ENCODE measurements around the gene LIPC. TPM values are rescaled to one million over a fixed set of nuclear protein-coding genes. Genes with fewer than 3 reads are reported as not detected.

LIPC gene
- total RNA-seq, 5 donors from 2014 or later (not counting 1 experiment from before 2014, with no cell fraction given): 0.89 to 2.1 (median 1.5) TPM

GRCh38 chr15:58501636-58502188, 69.9 kb downstream of the LIPC start:
- Mint-ChIP-seq H3K4me1 (peaks cover 18 to 54% (median 28%) of the 10 kb centered on the region in 3 donors), H3K4me3 (no peak overlapping the region), H3K9me3 (no peaks in the 10 kb centered on the region), H3K27ac (no peak overlapping the region), H3K36me3 (no peaks in the 10 kb centered on the region), H3K27me3 (no peaks in the 10 kb centered on the region)
- POLR2A ChIA-PET: no interaction called here
- Histone ChIP-seq H3K27ac (ENCODE audit: low read length) (no peak overlapping the region), H3K4me3 (ENCODE audit: control insufficient read depth in 1 of 2, extremely low read depth in 1 of 2, low read length in 1 of 2) (no peak overlapping the region), H3K36me3 (ENCODE audit: control insufficient read depth in 2 of 2, extremely low read depth in 1 of 2, insufficient read depth in 1 of 2, low read length in 1 of 2) (no peaks in the 10 kb centered on the region), H3K4me1 (ENCODE audit: control insufficient read depth in 1 of 2, extremely low read depth in 1 of 2, insufficient read depth in 2 of 2, low read length in 2 of 2) (peaks cover 18 to 21% of the 10 kb centered on the region in 2 experiments), H3K27me3 (replicated peaks in 1 of 2; ENCODE audit: control insufficient read depth in 2 of 2, extremely low read depth in 1 of 2, insufficient read depth in 2 of 2, low read length in 1 of 2) (no peaks in the 10 kb centered on the region), H3K9me3 (no peaks in the 10 kb centered on the region)
- ATAC-seq (replicated peaks in 1 of 4) (no peak), DNase-seq (no peak)
- 100% methylated on average over 1 of the region's 4 CpGs for WGBS (ENCODE audit: insufficient coverage)
- CTCF ChIA-PET: no interaction called here

- Mint-ChIP-seq H3K4me1 (peaks cover 16 to 47% (median 22%) of the 10 kb centered on the region in 3 donors), H3K9me3 (no peaks in the 10 kb centered on the region), H3K27ac (no peak overlapping the region), H3K36me3 (no peaks in the 10 kb centered on the region), H3K27me3 (no peaks in the 10 kb centered on the region), H3K4me3 (no peak overlapping the region)
- H3K27ac ChIP-seq (ENCODE audit: low read length): no peak overlapping the region
- DNase-seq: no peak
- no peaks in the 10 kb centered on the region for H3K27me3 ChIP-seq (replicated peaks in 1 of 2; ENCODE audit: control insufficient read depth in 2 of 2, extremely low read depth in 1 of 2, insufficient read depth in 2 of 2, low read length in 1 of 2)
- ChIA-PET CTCF (no interaction called here), POLR2A (no interaction called here)
- WGBS (ENCODE audit: insufficient coverage): 97% methylated on average over 5 of the region's 6 CpGs
- peaks cover 20 to 21% of the 10 kb centered on the region in 2 experiments for H3K4me1 ChIP-seq (ENCODE audit: control insufficient read depth in 1 of 2, extremely low read depth in 1 of 2, insufficient read depth in 2 of 2, low read length in 2 of 2)
- no peak for ATAC-seq (replicated peaks in 1 of 4)
- no peak overlapping the region for H3K4me3 ChIP-seq (ENCODE audit: control insufficient read depth in 1 of 2, extremely low read depth in 1 of 2, low read length in 1 of 2)
- H3K9me3 ChIP-seq: no peaks in the 10 kb centered on the region
- no peaks in the 10 kb centered on the region for H3K36me3 ChIP-seq (ENCODE audit: control insufficient read depth in 2 of 2, extremely low read depth in 1 of 2, insufficient read depth in 1 of 2, low read length in 1 of 2)
Measured at GRCh38 chr15:58503139-58504027, 71.6 kb downstream of the LIPC start.

GRCh38 chr15:58504674-58505234, 73.0 kb downstream of the LIPC start:
- Mint-ChIP-seq H3K4me3 (no peak overlapping the region), H3K9me3 (no peaks in the 10 kb centered on the region), H3K36me3 (no peaks in the 10 kb centered on the region), H3K27ac (no peak overlapping the region), H3K4me1 (peaks cover 16 to 49% (median 22%) of the 10 kb centered on the region in 3 donors), H3K27me3 (no peaks in the 10 kb centered on the region)
- H3K4me1 ChIP-seq (ENCODE audit: control insufficient read depth in 1 of 2, extremely low read depth in 1 of 2, insufficient read depth in 2 of 2, low read length in 2 of 2): peaks cover 20 to 21% of the 10 kb centered on the region in 2 experiments
- DNase-seq (no peak), ATAC-seq (replicated peaks in 1 of 4) (no peak)
- H3K9me3 ChIP-seq: no peaks in the 10 kb centered on the region
- CTCF ChIA-PET: interaction anchor here in 1 of 2 donors (0.6 kb wide), 1 partner anchor 14 kb away, joined by 3 read pairs; no protein-coding TSS in a partner anchor
- H3K36me3 ChIP-seq (ENCODE audit: control insufficient read depth in 2 of 2, extremely low read depth in 1 of 2, insufficient read depth in 1 of 2, low read length in 1 of 2): no peaks in the 10 kb centered on the region
- H3K27ac ChIP-seq (ENCODE audit: low read length): no peak overlapping the region
- no peak overlapping the region for H3K4me3 ChIP-seq (ENCODE audit: control insufficient read depth in 1 of 2, extremely low read depth in 1 of 2, low read length in 1 of 2)
- POLR2A ChIA-PET: no interaction called here
- H3K27me3 ChIP-seq (replicated peaks in 1 of 2; ENCODE audit: control insufficient read depth in 2 of 2, extremely low read depth in 1 of 2, insufficient read depth in 2 of 2, low read length in 1 of 2): no peaks in the 10 kb centered on the region
- 97% methylated on average over 4 of the region's 6 CpGs for WGBS (ENCODE audit: insufficient coverage)

- ATAC-seq (replicated peaks in 1 of 4): peak in 2 of 4 experiments; percentile 16 to 20
- Mint-ChIP-seq H3K4me1 (peaks cover 16 to 46% (median 22%) of the 10 kb centered on the region in 3 donors), H3K36me3 (no peaks in the 10 kb centered on the region), H3K27me3 (no peaks in the 10 kb centered on the region), H3K4me3 (peak overlapping the region in 1 of 3 donors; percentile 52), H3K27ac (no peak overlapping the region), H3K9me3 (no peaks in the 10 kb centered on the region)
- ChIA-PET POLR2A (no interaction called here), CTCF (interaction anchor here in 1 of 2 donors (0.6 kb wide), 1 partner anchor 13 kb away, joined by 3 read pairs; no protein-coding TSS in a partner anchor)
- Histone ChIP-seq H3K36me3 (ENCODE audit: control insufficient read depth in 2 of 2, extremely low read depth in 1 of 2, insufficient read depth in 1 of 2, low read length in 1 of 2) (no peaks in the 10 kb centered on the region), H3K27me3 (replicated peaks in 1 of 2; ENCODE audit: control insufficient read depth in 2 of 2, extremely low read depth in 1 of 2, insufficient read depth in 2 of 2, low read length in 1 of 2) (no peaks in the 10 kb centered on the region), H3K4me3 (ENCODE audit: control insufficient read depth in 1 of 2, extremely low read depth in 1 of 2, low read length in 1 of 2) (no peak overlapping the region), H3K4me1 (ENCODE audit: control insufficient read depth in 1 of 2, extremely low read depth in 1 of 2, insufficient read depth in 2 of 2, low read length in 2 of 2) (peaks cover 20 to 21% of the 10 kb centered on the region in 2 experiments), H3K9me3 (no peaks in the 10 kb centered on the region), H3K27ac (ENCODE audit: low read length) (no peak overlapping the region)
- 99% methylated on average over 5 of the region's 7 CpGs for WGBS (ENCODE audit: insufficient coverage)
- no peak for DNase-seq
Measured at GRCh38 chr15:58505581-58505980, 73.8 kb downstream of the LIPC start.

DNA sequence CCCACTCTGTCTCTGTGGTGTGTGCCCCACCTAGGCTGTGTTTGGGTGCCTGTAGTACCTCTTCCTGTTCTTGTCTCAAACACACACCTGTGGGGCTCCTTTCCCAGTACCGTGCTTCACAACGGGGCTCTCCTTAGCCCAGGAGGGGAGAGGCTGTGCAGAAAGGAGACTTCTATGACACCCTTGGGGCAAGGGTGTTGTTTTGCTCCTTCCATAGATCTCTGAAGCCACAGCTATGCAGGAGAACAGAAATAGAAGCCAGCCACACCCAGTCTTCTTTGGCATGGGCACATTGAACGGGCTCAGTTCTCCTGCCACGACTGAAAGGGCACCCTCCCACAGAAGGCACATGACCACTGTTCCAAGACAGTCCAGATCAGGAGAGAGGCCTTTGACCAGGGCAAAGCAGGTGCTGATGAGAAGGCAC, 74.3 kb downstream of the LIPC start:
- Mint-ChIP-seq H3K36me3 (no peaks in the 10 kb centered on the region), H3K4me3 (peak overlapping the region in 1 of 3 donors; percentile 52), H3K9me3 (no peaks in the 10 kb centered on the region), H3K27me3 (no peaks in the 10 kb centered on the region), H3K4me1 (peaks cover 16 to 41% (median 22%) of the 10 kb centered on the region in 3 donors), H3K27ac (peak overlapping the region; percentile 77 to 82)
- peak in 2 of 35 experiments; percentile 7 to 10 for DNase-seq
- CTCF ChIA-PET: no interaction called here
- Histone ChIP-seq H3K4me1 (ENCODE audit: control insufficient read depth in 1 of 2, extremely low read depth in 1 of 2, insufficient read depth in 2 of 2, low read length in 2 of 2) (peaks cover 20 to 21% of the 10 kb centered on the region in 2 experiments), H3K9me3 (no peaks in the 10 kb centered on the region), H3K27me3 (replicated peaks in 1 of 2; ENCODE audit: control insufficient read depth in 2 of 2, extremely low read depth in 1 of 2, insufficient read depth in 2 of 2, low read length in 1 of 2) (no peaks in the 10 kb centered on the region), H3K36me3 (ENCODE audit: control insufficient read depth in 2 of 2, extremely low read depth in 1 of 2, insufficient read depth in 1 of 2, low read length in 1 of 2) (no peaks in the 10 kb centered on the region), H3K27ac (ENCODE audit: low read length) (no peak overlapping the region), H3K4me3 (ENCODE audit: control insufficient read depth in 1 of 2, extremely low read depth in 1 of 2, low read length in 1 of 2) (no peak overlapping the region)
- POLR2A ChIA-PET: no interaction called here
- 27% methylated on average over 2 of the region's 4 CpGs for WGBS (ENCODE audit: insufficient coverage)
- peak; percentile 69 to 82 (median 74) for ATAC-seq (replicated peaks in 1 of 4)
